Measurements from ENCODE around the gene C1QTNF2. TPM values are rescaled to one million over a fixed set of nuclear protein-coding genes. Genes with fewer than 3 reads are reported as not detected.

C1QTNF2 gene
- polyA plus RNA-seq, 1 donor (not counting 4 experiments of a cell fraction or from before 2014, with no cell fraction given), result 0.07 TPM

- Histone ChIP-seq H3K9me1 (ENCODE audit: control insufficient read depth, extremely low read depth, insufficient read depth, low read length) (no peaks in the 10 kb centered on the region), H3K4me3 (ENCODE audit: control insufficient read depth in 2 of 3, extremely low read depth in 1 of 3, insufficient read depth in 2 of 3, low read depth in 1 of 3, low read length in 3 of 3) (no peak overlapping the region), H3K9me3 (ENCODE audit: control insufficient read depth, low read depth, low read length) (no peaks in the 10 kb centered on the region), H2AFZ (ENCODE audit: control insufficient read depth, low read length) (no peak overlapping the region), H3K79me2 (ENCODE audit: control insufficient read depth, insufficient read depth, low read length) (no peaks in the 10 kb centered on the region), H4K20me1 (ENCODE audit: control insufficient read depth, extremely low read depth, insufficient read depth, low read length) (no peaks in the 10 kb centered on the region), H3K36me3 (ENCODE audit: control insufficient read depth in 2 of 2, extremely low read depth in 1 of 2, insufficient read depth in 2 of 2, low read length in 2 of 2) (no peaks in the 10 kb centered on the region), H3K4me2 (ENCODE audit: control insufficient read depth, extremely low read depth, insufficient read depth, low read depth, low read length) (no peak overlapping the region), H3K4me1 (ENCODE audit: control insufficient read depth, extremely low read depth, insufficient read depth, low read length) (no peaks in the 10 kb centered on the region), H3K9ac (ENCODE audit: control insufficient read depth, extremely low read depth, insufficient read depth, low read length) (no peak overlapping the region), H3K27me3 (ENCODE audit: control insufficient read depth, extremely low read depth, insufficient read depth, low read length) (peaks cover 11% of the 10 kb centered on the region), H3K27ac (ENCODE audit: control insufficient read depth, insufficient read depth, low read length) (no peak overlapping the region)
- DNase-seq (ENCODE audit: low read depth, low spot score) (no peak), FAIRE-seq (no peak)
- TF ChIP-seq EZH2 (IDR thresholded peaks at IDR 0.05; ENCODE audit: low read length), result no peak
- no peak for TF ChIP-seq CTCF (optimal IDR thresholded peaks at IDR 0.05 in 1 of 3, IDR thresholded peaks at IDR 0.05 in 1 of 3, conservative IDR thresholded peaks at IDR 0.05 in 1 of 3; ENCODE audit: extremely low read depth in 1 of 3, insufficient read depth in 2 of 3, low read length in 3 of 3)
- dilution Hi-C loops (cut with MboI; ENCODE audit: extremely low pct_ligation_motif_present, low sequenced_read_pairs), result no loop called here
Measured at GRCh38 chr5:160376416-160376815, 6.0 kb upstream of the C1QTNF2 start.

GRCh38 chr5:160375701-160376100 is 5.3 kb upstream of the C1QTNF2 start:
- peaks cover 2% of the 10 kb centered on the region for H3K4me1 ChIP-seq (ENCODE audit: control insufficient read depth, extremely low read depth, insufficient read depth, low read length)
- no peak overlapping the region for H2AFZ ChIP-seq (ENCODE audit: control insufficient read depth, low read length)
- no peaks in the 10 kb centered on the region for H3K36me3 ChIP-seq (ENCODE audit: control insufficient read depth in 2 of 2, extremely low read depth in 1 of 2, insufficient read depth in 2 of 2, low read length in 2 of 2)
- H3K4me3 ChIP-seq (ENCODE audit: control insufficient read depth in 2 of 3, extremely low read depth in 1 of 3, insufficient read depth in 2 of 3, low read depth in 1 of 3, low read length in 3 of 3), result no peak overlapping the region
- peaks cover 11% of the 10 kb centered on the region for H3K27me3 ChIP-seq (ENCODE audit: control insufficient read depth, extremely low read depth, insufficient read depth, low read length)
- H4K20me1 ChIP-seq (ENCODE audit: control insufficient read depth, extremely low read depth, insufficient read depth, low read length), result no peaks in the 10 kb centered on the region
- H3K27ac ChIP-seq (ENCODE audit: control insufficient read depth, insufficient read depth, low read length), result no peak overlapping the region
- H3K4me2 ChIP-seq (ENCODE audit: control insufficient read depth, extremely low read depth, insufficient read depth, low read depth, low read length), result no peak overlapping the region
- dilution Hi-C loops (cut with MboI; ENCODE audit: extremely low pct_ligation_motif_present, low sequenced_read_pairs), result no loop called here
- no peaks in the 10 kb centered on the region for H3K9me1 ChIP-seq (ENCODE audit: control insufficient read depth, extremely low read depth, insufficient read depth, low read length)
- DNase-seq (ENCODE audit: low read depth, low spot score) (no peak), FAIRE-seq (no peak)
- H3K9me3 ChIP-seq (ENCODE audit: control insufficient read depth, low read depth, low read length), result no peaks in the 10 kb centered on the region
- no peak overlapping the region for H3K9ac ChIP-seq (ENCODE audit: control insufficient read depth, extremely low read depth, insufficient read depth, low read length)
- no peak for TF ChIP-seq CTCF (optimal IDR thresholded peaks at IDR 0.05 in 1 of 3, IDR thresholded peaks at IDR 0.05 in 1 of 3, conservative IDR thresholded peaks at IDR 0.05 in 1 of 3; ENCODE audit: extremely low read depth in 1 of 3, insufficient read depth in 2 of 3, low read length in 3 of 3)
- TF ChIP-seq EZH2 (IDR thresholded peaks at IDR 0.05; ENCODE audit: low read length), result no peak
- H3K79me2 ChIP-seq (ENCODE audit: control insufficient read depth, insufficient read depth, low read length), result no peaks in the 10 kb centered on the region
